ENCODE results near the gene MRPL20.

MRPL20 gene

DNA sequence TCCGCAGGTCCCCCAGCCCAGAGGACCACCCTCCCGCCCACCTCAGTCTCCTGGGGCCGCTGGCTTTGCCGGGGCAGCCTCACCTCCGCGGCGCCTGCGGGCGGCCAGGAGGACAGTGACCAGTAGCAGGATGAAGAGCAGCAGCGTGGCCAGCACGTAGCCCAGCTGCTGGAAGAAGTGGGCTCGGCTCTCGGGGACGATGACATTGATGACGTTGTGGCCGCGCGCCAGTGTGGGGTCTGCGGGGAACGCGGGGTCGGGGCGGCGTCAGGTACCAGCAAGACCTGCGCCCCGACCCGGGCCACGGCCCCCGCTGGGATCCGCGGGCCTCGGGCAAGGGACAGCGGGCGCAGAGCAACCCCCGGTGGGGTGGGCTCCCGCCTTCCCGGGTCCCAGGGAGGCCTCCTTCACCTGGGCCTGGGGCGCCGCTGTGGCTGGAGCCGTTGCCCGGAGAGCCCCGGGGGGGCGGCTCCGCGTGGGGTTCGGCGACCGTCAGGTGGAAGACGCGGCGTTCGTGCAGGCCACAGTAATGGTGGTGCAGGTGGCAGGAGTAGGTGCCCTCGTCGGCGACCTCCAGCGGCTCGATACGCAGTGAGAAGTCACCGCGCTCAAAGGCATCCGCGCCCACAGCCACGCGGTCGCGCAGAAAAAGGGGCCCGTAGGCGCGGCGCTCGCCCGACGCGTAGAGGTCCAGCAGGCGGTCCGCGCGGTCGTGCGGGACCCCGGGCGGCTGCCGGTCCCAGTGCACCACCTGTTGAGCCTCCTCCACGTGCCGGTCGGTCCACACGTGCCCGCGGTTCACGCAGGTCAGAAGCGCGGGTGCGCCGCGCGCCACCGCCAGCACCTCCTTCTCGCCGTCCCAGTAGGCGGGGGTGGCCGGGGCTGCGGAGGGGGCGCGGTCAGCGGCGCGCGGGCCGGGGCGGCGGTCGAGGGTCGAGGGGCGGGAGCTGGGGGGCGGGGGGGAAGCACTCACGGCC is 52.5 kb downstream of the MRPL20 start:
- H3K9me3 ChIP-seq (ENCODE audit: control insufficient read depth, insufficient read depth, low read length) = no peaks in the 10 kb centered on the region
- H3K9ac ChIP-seq (ENCODE audit: low read depth, low read length) = peak overlapping the region; percentile 1
- no peaks in the 10 kb centered on the region for H3K36me3 ChIP-seq (ENCODE audit: insufficient read depth, low read length)
- peaks cover 11% of the 10 kb centered on the region for H3K4me1 ChIP-seq (ENCODE audit: insufficient read depth, low read length)

DNA sequence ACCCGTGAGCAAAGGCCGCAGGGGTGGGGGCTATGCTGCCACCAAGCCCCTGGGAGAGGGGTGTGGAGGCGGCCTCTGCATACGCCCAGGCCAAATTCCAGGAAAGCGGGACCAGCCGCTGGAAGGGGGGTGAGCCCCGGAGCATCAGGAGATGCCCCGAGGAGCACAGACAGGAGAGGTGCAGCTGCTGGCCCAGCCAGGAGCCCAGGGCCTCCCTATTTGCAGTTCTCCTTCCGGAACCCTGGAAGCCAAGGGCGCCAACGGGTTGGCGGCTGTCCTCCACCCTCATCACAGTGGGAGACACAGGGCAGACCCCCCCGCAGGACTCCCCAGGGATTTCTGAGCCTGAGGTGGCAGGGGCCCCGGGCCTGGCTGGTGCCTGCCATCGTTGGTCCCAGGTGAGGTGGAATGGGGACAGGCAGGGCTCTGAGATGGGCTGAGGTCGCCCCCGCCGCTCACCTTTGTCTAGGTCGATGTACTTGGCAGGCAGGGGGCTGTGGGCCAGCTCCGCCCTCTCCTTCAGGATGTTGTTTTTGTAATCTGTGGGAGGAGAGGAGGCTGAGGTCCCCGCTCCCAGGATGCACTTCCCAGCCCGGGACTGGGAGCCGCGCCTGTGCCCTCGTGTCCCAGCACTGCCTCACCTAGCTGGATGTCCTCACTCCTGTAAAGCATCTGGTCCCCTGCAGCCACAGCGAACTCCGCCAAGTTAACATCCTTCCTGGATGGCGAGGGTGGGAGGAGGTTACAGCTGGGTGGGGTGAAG is 53.5 kb downstream of the MRPL20 start:
- Histone ChIP-seq H3K9me3 (ENCODE audit: control insufficient read depth, insufficient read depth, low read length) (no peaks in the 10 kb centered on the region), H3K4me1 (ENCODE audit: insufficient read depth, low read length) (peaks cover under 1% of the 10 kb centered on the region; the same call in 1 of the 2 replicates), H3K9ac (ENCODE audit: low read depth, low read length) (peak overlapping the region; percentile 1; the same call in 1 of the 2 replicates), H3K36me3 (ENCODE audit: insufficient read depth, low read length) (no peaks in the 10 kb centered on the region)

DNA sequence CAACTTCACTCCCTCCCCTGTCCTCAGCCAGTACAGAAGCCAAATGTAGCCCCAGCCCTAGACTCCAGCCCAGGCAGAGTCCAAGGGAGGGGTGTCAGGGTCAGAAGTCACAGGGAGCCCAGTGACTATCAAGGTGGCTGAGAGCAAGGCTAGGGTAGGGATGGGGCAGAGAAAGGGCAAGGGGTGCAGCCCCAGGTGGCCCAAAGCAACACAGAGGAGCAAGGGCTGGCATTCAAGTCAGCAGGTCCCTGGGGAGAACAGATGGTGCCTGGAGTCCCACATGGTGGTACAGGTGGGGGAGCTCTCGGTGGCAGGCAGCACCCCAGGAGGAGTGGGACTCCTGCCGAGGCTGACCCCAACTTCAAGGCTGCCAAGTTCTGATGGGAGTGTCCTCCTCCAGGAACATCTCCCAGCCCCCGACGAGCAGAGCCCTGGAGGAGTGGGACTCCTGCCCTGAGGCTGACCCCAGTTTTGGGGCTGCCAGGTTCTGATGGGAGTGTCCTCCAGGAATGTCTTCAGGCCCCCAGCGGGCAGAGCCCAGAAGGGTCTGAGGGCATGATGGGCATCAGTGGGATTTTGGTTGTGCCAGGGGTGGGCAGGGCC is 54.2 kb downstream of the MRPL20 start:
- no peaks in the 10 kb centered on the region for H3K9me3 ChIP-seq (ENCODE audit: control insufficient read depth, insufficient read depth, low read length)
- no peak overlapping the region for H3K9ac ChIP-seq (ENCODE audit: low read depth, low read length)
- no peaks in the 10 kb centered on the region for H3K36me3 ChIP-seq (ENCODE audit: insufficient read depth, low read length)

More for the DNA sequence above, 54.2 kb downstream of the MRPL20 start:
- no peaks in the 10 kb centered on the region; the same call in 1 of the 2 replicates for H3K4me1 ChIP-seq (ENCODE audit: insufficient read depth, low read length)
